Activated naive CD8-positive, alpha-beta T cell treated with anti-CD3 and anti-CD28 coated beads, Interleukin-2, amount 10 ng/mL, durations not matched to agents 7 days and 5 days (primary cell): Measurements from ENCODE around the gene CHN1. TPM values are rescaled to one million over a fixed set of nuclear protein-coding genes. Genes with fewer than 3 reads are reported as not detected.

Source experiments
- ATAC-seq: fragments of 150-1000 bp; cut with Tn5 transposase; one replicate; pipeline ENCODE4 v1.10.0; 2021; ENCODE audit warnings: low read depth, moderate library complexity
- POLR2A ChIA-PET: fragments of 350-600 bp; sonication (Branson Sonifier 250); formaldehyde crosslinking; loops from one replicate; lab custom pipeline; 2021; ENCODE audit warnings: antibody characterized with exemption; lab: Charles Lee
- DNase-seq: peaks from one replicate; pipeline ENCODE4 v3.0.0; 2021
- H3K27ac Mint-ChIP-seq: one replicate; pipeline ENCODE4 v1.8.0; 2022; ENCODE audit warnings: mild to moderate bottlenecking, mixed read lengths
- H3K27me3 Mint-ChIP-seq: one replicate; pipeline ENCODE4 v1.8.0; 2022; ENCODE audit warnings: mild to moderate bottlenecking, moderate library complexity, mixed read lengths
- H3K36me3 Mint-ChIP-seq: one replicate; pipeline ENCODE4 v1.8.0; 2021; ENCODE audit warnings: mild to moderate bottlenecking, mixed read lengths
- H3K4me1 Mint-ChIP-seq: one replicate; pipeline ENCODE4 v1.8.0; 2021; ENCODE audit warnings: mixed read lengths
- H3K4me3 Mint-ChIP-seq: one replicate; pipeline ENCODE4 v1.8.0; 2022; ENCODE audit warnings: mild to moderate bottlenecking, moderate library complexity, mixed read lengths
- H3K9me3 Mint-ChIP-seq: one replicate; pipeline ENCODE4 v1.8.0; 2021; ENCODE audit warnings: mixed read lengths
- total RNA-seq, 2 experiments: library from RNA; stranded (reverse); gene quantifications; one replicate each; pipeline ENCODE4 v1.2.3, GENCODE V29; 2021

CHN1 gene
- total RNA-seq, 2 experiments from 2014 or later = 3.5 to 3.7 TPM

DNA sequence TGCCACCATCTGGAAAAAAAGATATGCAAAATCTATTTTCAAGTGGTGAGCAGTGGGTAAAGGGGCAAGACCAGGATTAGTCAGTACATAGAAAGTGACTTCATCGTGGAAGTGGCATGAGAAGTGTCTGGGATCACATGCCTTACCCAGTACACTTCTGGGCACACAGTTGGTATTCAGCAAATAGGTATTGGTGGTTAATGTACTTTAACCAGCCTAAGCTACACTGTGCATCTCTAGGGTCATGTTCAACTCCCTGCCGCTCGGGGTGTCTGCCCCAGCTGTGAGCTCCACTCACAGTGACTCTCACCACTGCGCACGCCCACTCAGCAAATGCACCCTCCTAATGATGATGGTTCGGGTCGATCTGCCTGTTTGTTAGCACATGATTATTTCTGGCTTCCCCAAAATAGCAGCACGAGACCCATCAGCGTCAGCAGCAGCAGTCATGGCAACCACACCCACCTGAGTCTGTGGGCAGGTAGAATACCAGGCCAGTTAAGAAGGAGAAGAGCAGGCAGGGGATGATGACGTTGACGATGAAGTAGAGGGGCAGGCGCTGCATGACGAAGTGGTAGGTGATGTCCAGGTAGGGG lies 252.0 kb downstream of the CHN1 start:
- H3K9me3 Mint-ChIP-seq = no peaks in the 10 kb centered on the region
- peaks cover 17% of the 10 kb centered on the region for H3K4me1 Mint-ChIP-seq
- DNase-seq (no peak), ATAC-seq (no peak)
- POLR2A ChIA-PET = no interaction called here
- no peak overlapping the region for H3K27ac Mint-ChIP-seq
- H3K36me3 Mint-ChIP-seq = no peaks in the 10 kb centered on the region
- H3K4me3 Mint-ChIP-seq = no peak overlapping the region
- H3K27me3 Mint-ChIP-seq = peaks cover 7% of the 10 kb centered on the region

DNA sequence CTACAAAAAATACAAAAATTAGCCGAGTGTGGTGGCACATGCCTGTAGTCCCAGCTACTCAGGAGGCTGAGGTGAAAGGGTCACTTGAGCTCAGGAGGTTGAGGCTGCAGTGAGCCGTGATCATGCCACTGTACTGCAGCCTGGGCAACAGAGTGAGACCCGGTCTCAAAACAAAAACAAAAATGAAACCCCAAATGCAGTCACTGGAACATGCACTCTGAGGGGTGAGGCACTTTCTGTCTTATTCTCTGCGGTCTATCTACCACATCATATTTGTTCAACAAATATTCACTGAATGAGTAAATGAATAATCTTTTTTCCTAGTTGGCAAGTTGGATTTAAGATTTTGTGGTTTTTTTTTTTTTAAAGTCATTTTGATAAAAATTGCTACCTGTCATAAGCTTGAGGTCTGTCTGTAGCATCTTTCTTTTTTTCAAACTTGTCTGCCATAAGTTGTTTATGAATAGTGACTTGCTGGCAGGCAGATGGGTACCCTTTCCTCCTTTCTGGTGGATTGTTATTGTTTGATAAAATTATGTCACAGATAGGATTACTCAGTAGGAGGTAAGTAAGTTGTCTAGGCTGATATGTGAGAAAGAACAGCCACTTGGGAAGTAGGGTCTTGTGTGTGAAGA lies 252.7 kb downstream of the CHN1 start:
- ATAC-seq = no peak
- DNase-seq = no peak
- Mint-ChIP-seq H3K27me3 (peaks cover 7% of the 10 kb centered on the region), H3K9me3 (no peaks in the 10 kb centered on the region), H3K27ac (no peak overlapping the region), H3K36me3 (no peaks in the 10 kb centered on the region), H3K4me3 (no peak overlapping the region), H3K4me1 (peaks cover 17% of the 10 kb centered on the region)
- POLR2A ChIA-PET = no interaction called here

DNA sequence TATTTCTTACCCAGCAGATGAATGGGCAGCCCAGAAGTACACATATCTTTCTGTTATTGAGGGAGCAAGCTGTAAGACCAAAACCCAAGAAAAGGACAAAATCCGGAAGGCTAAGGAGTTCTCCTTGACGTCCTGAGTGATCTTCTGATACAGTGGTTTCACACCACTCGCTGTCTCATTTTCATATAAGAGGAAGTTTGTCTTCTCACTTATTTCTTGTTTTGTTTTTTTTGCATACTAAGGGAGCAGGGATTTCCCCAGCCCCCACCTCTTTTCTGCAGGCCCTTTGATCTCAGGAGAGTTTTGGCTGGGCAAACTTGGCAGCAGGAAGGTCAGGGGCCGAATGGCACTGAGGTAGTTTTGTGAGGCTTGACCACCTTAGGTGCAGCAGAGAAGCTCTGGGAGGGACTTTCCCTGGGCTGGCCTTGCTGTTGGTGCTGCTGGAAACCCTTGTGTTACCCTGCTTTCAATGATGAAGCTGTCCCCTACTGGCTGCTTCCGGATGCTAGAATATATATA lies 254.2 kb downstream of the CHN1 start:
- DNase-seq (no peak), ATAC-seq (peak; percentile 55)
- Mint-ChIP-seq H3K27ac (no peak overlapping the region), H3K36me3 (no peaks in the 10 kb centered on the region), H3K27me3 (peaks cover 12% of the 10 kb centered on the region), H3K4me3 (peak overlapping the region; percentile 5), H3K9me3 (no peaks in the 10 kb centered on the region), H3K4me1 (peaks cover 17% of the 10 kb centered on the region)
- POLR2A ChIA-PET = no interaction called here

DNA sequence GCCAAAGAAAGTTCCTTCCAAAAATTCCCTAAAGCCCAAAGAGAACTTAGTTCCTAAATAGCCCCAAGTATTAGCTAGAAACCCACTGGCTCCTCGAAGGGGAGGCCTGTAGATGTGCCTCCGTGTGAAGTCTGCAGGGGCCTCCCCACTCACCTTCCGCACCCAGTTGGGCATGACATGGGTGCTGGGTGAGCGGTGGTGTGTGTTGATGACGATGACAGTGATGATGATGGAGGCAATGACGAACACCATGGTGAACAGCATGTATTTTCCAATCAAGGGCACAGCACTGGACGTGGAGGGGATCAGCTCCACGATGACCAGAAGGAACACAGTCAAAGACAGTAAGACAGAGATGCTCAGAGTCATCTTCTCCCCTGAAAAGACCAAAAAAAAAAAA lies 255.4 kb downstream of the CHN1 start:
- DNase-seq = no peak
- Mint-ChIP-seq H3K9me3 (no peaks in the 10 kb centered on the region), H3K4me3 (no peak overlapping the region), H3K36me3 (no peaks in the 10 kb centered on the region), H3K27me3 (peaks cover 14% of the 10 kb centered on the region), H3K27ac (no peak overlapping the region), H3K4me1 (peaks cover 17% of the 10 kb centered on the region)
- ATAC-seq = no peak
- POLR2A ChIA-PET = no interaction called here

DNA sequence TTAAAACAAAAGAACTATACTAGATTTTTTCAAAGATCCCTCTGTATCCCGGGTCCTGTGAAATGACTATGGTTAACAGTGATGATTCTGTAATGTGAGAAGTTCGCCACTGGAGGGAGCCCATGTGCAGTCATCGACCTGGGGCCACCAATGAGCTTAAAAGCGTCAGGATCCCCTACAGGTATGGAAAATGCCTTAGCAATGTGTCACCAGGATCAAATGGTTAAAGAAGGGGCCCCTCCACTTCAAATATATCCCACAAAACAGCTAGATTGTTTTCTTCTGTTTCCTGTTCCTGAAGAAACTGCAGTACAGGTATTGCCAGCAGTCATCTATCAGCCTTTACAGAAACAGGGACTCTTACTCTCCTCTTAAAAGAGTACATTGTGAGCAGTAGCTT lies 256.2 kb downstream of the CHN1 start:
- ATAC-seq (peak; percentile 70), DNase-seq (peak; percentile 65)
- Mint-ChIP-seq H3K4me1 (peaks cover 17% of the 10 kb centered on the region), H3K27me3 (peaks cover 14% of the 10 kb centered on the region), H3K36me3 (no peaks in the 10 kb centered on the region), H3K4me3 (no peak overlapping the region), H3K9me3 (no peaks in the 10 kb centered on the region), H3K27ac (no peak overlapping the region)
- POLR2A ChIA-PET = interaction anchor here (0.5 to 1.0 kb wide), 2 partner anchors 29 to 235 kb away, joined by 3 read pairs; no protein-coding TSS in a partner anchor

Other genes with a start within 250 kb of the CHN1 start
- not detected for gene CHRNA1, start 240.9 kb downstream of the CHN1 start, total RNA-seq
- 10 to 100 TPM; 50.0 to 56.2 TPM for gene ATF2, start 162.8 kb upstream of the CHN1 start, total RNA-seq
- 100 to 1,000 TPM; 203 to 208 TPM for gene ATP5MC3, start 176.3 kb upstream of the CHN1 start, total RNA-seq